HCT116 (cell line): Measurements from ENCODE around the gene ADIPOR2. TPM values are rescaled to one million over a fixed set of nuclear protein-coding genes. Genes with fewer than 3 reads are reported as not detected.

Source experiments
- ATAC-seq: fragments of 200-7000 bp; cut with Tn5 transposase; 2 replicates; pipeline ENCODE4 v1.9.1; 2020; ENCODE audit warnings: mild to moderate bottlenecking, moderate library complexity
- BruUV-seq: library from RNA; stranded (reverse); fragments of 400-500 nt; replicated peaks from 2 replicates; lab custom pipeline; 2021; lab: Mats Ljungman, UMichigan
- CTCF ChIA-PET: fragments of 300-600 bp; sonication (Branson Sonifier 250); formaldehyde crosslinking; loops from one replicate; lab custom pipeline; 2021; ENCODE audit warnings: antibody characterized with exemption; lab: Charles Lee
- POLR2A ChIA-PET: fragments of 300-600, 350-600 bp; sonication (Branson Sonifier 250); formaldehyde crosslinking; loops from one replicate; lab custom pipeline; 2021; ENCODE audit warnings: antibody characterized with exemption; lab: Charles Lee
- RAD21 ChIA-PET, 2 experiments: fragments of 300-600 bp; sonication (Branson Sonifier 250); formaldehyde crosslinking; loops; one replicate each; lab custom pipeline; 2023; ENCODE audit warnings: low total read pairs in 2 of 2; ENCODE audit not compliant: uncharacterized antibody in 2 of 2, unreplicated experiment in 2 of 2, low non-redundant PET in 1 of 2; lab: Charles Lee
- DNase-seq: peaks from one replicate; pipeline ENCODE4 v3.0.0-alpha.2; 2010; ENCODE audit warnings: low read depth, low spot score
- H2AFZ ChIP-seq: fragments of 200-600 bp; shearing (Covaris generic), sonication (generic); 2 replicates; pipeline ENCODE4 v1.6.1; 2017; ENCODE audit warnings: low read depth, mixed run types, mixed read lengths, antibody characterized with exemption, low read length; ENCODE audit not compliant: poor library complexity, severe bottlenecking
- H3K27ac ChIP-seq: 2 replicates; pipeline ENCODE4 v1.5.1; 2012; ENCODE audit warnings: low read depth, low read length
- H3K27me3 ChIP-seq: fragments of 200-600 bp; sonication (generic); 2 replicates; pipeline ENCODE4 v1.6.1; 2016; ENCODE audit warnings: mixed run types, low read length, mixed read lengths; ENCODE audit not compliant: insufficient read depth
- H3K36me3 ChIP-seq, 2 experiments: fragments of 200-500 bp in 1 of 2; fragments of 200-600 bp in 1 of 2; sonication (Bioruptor generic) in 1 of 2; sonication (generic) in 1 of 2; 2 replicates each; pipeline versions ENCODE4 v1.5.1 to v1.6.1; 2014 to 2016; ENCODE audit warnings: low read length in 2 of 2, inconsistent platforms in 1 of 2, mixed read lengths in 1 of 2, mixed run types in 1 of 2; ENCODE audit not compliant: insufficient read depth in 2 of 2, control insufficient read depth in 1 of 2
- H3K4me1 ChIP-seq, 2 experiments: fragments of 200-600 bp in 1 of 2; sonication (generic) in 1 of 2; 2 replicates each; pipeline versions ENCODE4 v1.5.1 to v1.6.1; 2012 to 2017; ENCODE audit warnings: low read length in 2 of 2, inconsistent platforms in 1 of 2, mild to moderate bottlenecking in 1 of 2, mixed read lengths in 1 of 2, mixed run types in 1 of 2, moderate library complexity in 1 of 2; ENCODE audit not compliant: insufficient read depth in 2 of 2, control insufficient read depth in 1 of 2
- H3K4me2 ChIP-seq: fragments of 200-600 bp; sonication (generic); 2 replicates; pipeline ENCODE4 v1.6.1; 2017; ENCODE audit warnings: mixed run types, low read length, mixed read lengths
- H3K4me3 ChIP-seq, 2 experiments: fragments of 200-600 bp in 1 of 2; sonication (generic) in 1 of 2; replicated peaks in 1 of 2; 2 replicates each; pipeline ENCODE4 v1.5.1; 2011 to 2016; ENCODE audit warnings: low read length in 2 of 2, control low read depth in 1 of 2, low read depth in 1 of 2, mild to moderate bottlenecking in 1 of 2, mixed read lengths in 1 of 2, mixed run types in 1 of 2
- H3K79me2 ChIP-seq: fragments of 200-600 bp; sonication (generic); 2 replicates; pipeline ENCODE4 v1.6.1; 2017; ENCODE audit warnings: mild to moderate bottlenecking, mixed run types, low read length, moderate library complexity, mixed read lengths; ENCODE audit not compliant: insufficient read depth
- H3K9ac ChIP-seq: fragments of 200-600 bp; sonication (generic); 2 replicates; pipeline ENCODE4 v1.6.1; 2016; ENCODE audit warnings: low read length, mixed read lengths
- H3K9me2 ChIP-seq: fragments of 200-600 bp; sonication (generic), shearing (Covaris generic); 2 replicates; pipeline ENCODE4 v1.6.1; 2017; ENCODE audit warnings: mixed run types, mild to moderate bottlenecking, moderate library complexity; ENCODE audit not compliant: insufficient read depth
- H3K9me3 ChIP-seq, 2 experiments: fragments of 200-500 bp in 1 of 2; fragments of 200-600 bp in 1 of 2; sonication (Bioruptor generic) in 1 of 2; sonication (generic) in 1 of 2; 2 replicates each; pipeline ENCODE4 v1.6.1; 2014 to 2017; ENCODE audit warnings: low read length in 2 of 2, mixed read lengths in 2 of 2, inconsistent platforms in 1 of 2, low read depth in 1 of 2, mild to moderate bottlenecking in 1 of 2, mixed run types in 1 of 2, moderate library complexity in 1 of 2; ENCODE audit not compliant: control insufficient read depth in 1 of 2, insufficient read depth in 1 of 2
- H4K20me1 ChIP-seq: fragments of 200-600 bp; sonication (generic), shearing (Covaris generic); 2 replicates; pipeline ENCODE4 v1.6.1; 2017; ENCODE audit warnings: mixed run types, mild to moderate bottlenecking, moderate library complexity; ENCODE audit not compliant: insufficient read depth
- EGR1 ChIP-seq: IDR thresholded peaks from 2 replicates; pipeline ENCODE4 v1.6.1; 2012; ENCODE audit warnings: low read depth
- ELF1 ChIP-seq: IDR thresholded peaks from 2 replicates; pipeline ENCODE4 v1.6.1; 2012; ENCODE audit warnings: low read depth, borderline replicate concordance
- EZH2 ChIP-seq: fragments of 200-600 bp; sonication (generic); IDR thresholded peaks from 2 replicates; pipeline ENCODE4 v1.6.1; 2017; ENCODE audit warnings: antibody characterized with exemption, mixed run types
- EZH2phosphoT487 ChIP-seq: fragments of 200-600 bp; IDR thresholded peaks from 2 replicates; pipeline ENCODE4 v1.6.1; 2018; ENCODE audit warnings: antibody characterized with exemption, borderline replicate concordance
- RAD21 ChIP-seq: IDR thresholded peaks from 2 replicates; pipeline ENCODE4 v1.6.1; 2012; ENCODE audit warnings: low read depth, mild to moderate bottlenecking
- SIN3A ChIP-seq: IDR thresholded peaks from 2 replicates; pipeline ENCODE4 v1.6.1; 2012; ENCODE audit warnings: low read depth
- SP1 ChIP-seq: IDR thresholded peaks from 2 replicates; pipeline ENCODE4 v1.6.1; 2012; ENCODE audit warnings: low read depth
- SRF ChIP-seq: IDR thresholded peaks from 2 replicates; pipeline ENCODE4 v1.6.1; 2012; ENCODE audit warnings: low read depth
- TCF7L2 ChIP-seq: IDR thresholded peaks from 2 replicates; pipeline ENCODE4 v1.7.0; 2011; ENCODE audit warnings: borderline replicate concordance, inconsistent platforms; ENCODE audit not compliant: insufficient read depth, insufficient read length; ENCODE audit errors: extremely low read depth
- YY1 ChIP-seq: IDR thresholded peaks from 2 replicates; pipeline ENCODE4 v1.6.1; 2011; ENCODE audit warnings: low read length, low read depth, moderate library complexity, mild to moderate bottlenecking; ENCODE audit not compliant: insufficient replicate concordance; ENCODE audit errors: extremely low read depth
- ZFX ChIP-seq: fragments of 450-650 bp; IDR thresholded peaks from 2 replicates; pipeline ENCODE4 v1.6.1; 2017
- ZNF274 ChIP-seq: fragments of 200-500 bp; sonication (Bioruptor generic); IDR thresholded peaks from 2 replicates; pipeline ENCODE4 v1.6.1; 2014; ENCODE audit warnings: mild to moderate bottlenecking, low read depth, low read length, inconsistent platforms
- intact Hi-C: fragments of 100-400 bp; cut with micrococcal nuclease; formaldehyde crosslinking; loops from 2 replicates; pipeline ENCODE4 v1.10.0; 2022
- total RNA-seq: library from RNA; stranded (reverse); gene quantifications from one replicate; pipeline ENCODE4 v1.2.1, GENCODE V29; 2021; ENCODE audit not compliant: unreplicated experiment
- TF ChIP-seq, protein P1 (sequence below): IDR thresholded peaks from 2 replicates; pipeline ENCODE4 v1.6.1; 2011; ENCODE audit warnings: mild to moderate bottlenecking, low read length, moderate library complexity; ENCODE audit not compliant: insufficient replicate concordance; ENCODE audit errors: extremely low read depth
- TF ChIP-seq, protein P2 (sequence below): IDR thresholded peaks from 2 replicates; pipeline ENCODE4 v1.6.1; 2012

ADIPOR2 gene
- total RNA-seq, 1 experiment from 2014 or later = 69.9 TPM

DNA sequence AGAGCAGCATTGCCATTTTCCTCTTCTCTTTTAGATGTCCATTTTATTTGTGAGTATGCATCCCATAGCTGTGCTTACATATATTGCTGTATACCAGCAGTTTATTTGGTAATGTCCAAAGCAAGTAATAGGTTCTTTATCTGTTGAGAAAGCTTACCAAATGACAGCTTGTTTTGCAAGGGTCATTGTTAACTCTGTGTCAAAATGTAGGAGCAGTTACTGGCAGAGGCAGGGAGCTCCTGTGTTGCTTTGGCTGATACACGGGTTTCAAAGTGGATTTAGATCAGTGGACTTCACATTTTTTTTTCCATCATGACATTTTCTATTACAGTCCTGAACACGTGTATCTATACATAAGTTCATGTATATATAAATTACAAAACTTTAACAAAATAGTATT lies 91.3 kb downstream of the ADIPOR2 start:
- H2AFZ ChIP-seq = no peak overlapping the region
- no peaks in the 10 kb centered on the region for H3K9me3 ChIP-seq
- H3K27me3 ChIP-seq = no peaks in the 10 kb centered on the region
- intact Hi-C loops = no loop called here
- H3K4me3 ChIP-seq = no peak overlapping the region
- TF ChIP-seq SRF = no peak
- no peak for TF ChIP-seq SIN3A
- no peak for TF ChIP-seq EGR1
- TF ChIP-seq, protein P1, sequence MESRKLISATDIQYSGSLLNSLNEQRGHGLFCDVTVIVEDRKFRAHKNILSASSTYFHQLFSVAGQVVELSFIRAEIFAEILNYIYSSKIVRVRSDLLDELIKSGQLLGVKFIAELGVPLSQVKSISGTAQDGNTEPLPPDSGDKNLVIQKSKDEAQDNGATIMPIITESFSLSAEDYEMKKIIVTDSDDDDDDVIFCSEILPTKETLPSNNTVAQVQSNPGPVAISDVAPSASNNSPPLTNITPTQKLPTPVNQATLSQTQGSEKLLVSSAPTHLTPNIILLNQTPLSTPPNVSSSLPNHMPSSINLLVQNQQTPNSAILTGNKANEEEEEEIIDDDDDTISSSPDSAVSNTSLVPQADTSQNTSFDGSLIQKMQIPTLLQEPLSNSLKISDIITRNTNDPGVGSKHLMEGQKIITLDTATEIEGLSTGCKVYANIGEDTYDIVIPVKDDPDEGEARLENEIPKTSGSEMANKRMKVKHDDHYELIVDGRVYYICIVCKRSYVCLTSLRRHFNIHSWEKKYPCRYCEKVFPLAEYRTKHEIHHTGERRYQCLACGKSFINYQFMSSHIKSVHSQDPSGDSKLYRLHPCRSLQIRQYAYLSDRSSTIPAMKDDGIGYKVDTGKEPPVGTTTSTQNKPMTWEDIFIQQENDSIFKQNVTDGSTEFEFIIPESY = no peak
- TF ChIP-seq ZNF274 = no peak
- DNase-seq (no peak), ATAC-seq (no peak)
- H3K36me3 ChIP-seq = peaks cover 9 to 18% of the 10 kb centered on the region in 2 experiments
- H3K9me2 ChIP-seq = no peaks in the 10 kb centered on the region
- H3K4me2 ChIP-seq = no peak overlapping the region
- no TSS peak for BruUV-seq
- no peak overlapping the region for H3K9ac ChIP-seq
- peaks cover 17% of the 10 kb centered on the region for H3K79me2 ChIP-seq
- ChIA-PET CTCF (interaction anchor here (1.4 kb wide), 1 partner anchor 9 kb away, joined by 3 read pairs; no protein-coding TSS in a partner anchor), POLR2A (no interaction called here), RAD21 (no interaction called here)
- no peaks in the 10 kb centered on the region for H4K20me1 ChIP-seq
- no peak overlapping the region for H3K27ac ChIP-seq
- no peaks in the 10 kb centered on the region for H3K4me1 ChIP-seq

DNA sequence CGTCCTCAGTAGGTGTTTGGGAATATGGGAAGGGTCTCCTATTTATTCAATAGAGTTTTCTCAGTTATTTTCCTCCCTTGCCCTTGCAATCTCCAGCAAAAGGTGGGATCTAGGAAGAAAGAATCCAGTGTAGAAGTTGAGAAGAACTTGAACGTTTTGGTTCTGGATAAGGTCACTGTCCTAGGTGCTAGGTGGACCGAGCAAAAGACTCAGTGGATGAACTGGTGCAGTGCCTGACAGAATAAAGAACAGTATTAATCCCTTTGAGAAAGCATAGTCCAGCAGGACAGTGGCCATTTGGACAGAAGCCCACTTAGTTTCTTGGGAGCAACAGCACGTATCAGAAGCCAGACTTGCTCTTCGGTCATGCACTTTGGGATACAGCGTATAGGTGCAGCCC lies 96.8 kb downstream of the ADIPOR2 start:
- no peak overlapping the region for H3K9ac ChIP-seq
- H4K20me1 ChIP-seq = no peaks in the 10 kb centered on the region
- ChIA-PET POLR2A (no interaction called here), CTCF (interaction anchor here (5.6 kb wide), 1 partner anchor 135 kb away, joined by 242 read pairs; no protein-coding TSS in a partner anchor), RAD21 (no interaction called here)
- no peak for TF ChIP-seq EZH2
- TF ChIP-seq EZH2phosphoT487 = no peak
- TF ChIP-seq SRF = no peak
- no peak for TF ChIP-seq RAD21
- no peak for TF ChIP-seq ZFX
- TF ChIP-seq, protein P1 = no peak
- TF ChIP-seq, protein P2, sequence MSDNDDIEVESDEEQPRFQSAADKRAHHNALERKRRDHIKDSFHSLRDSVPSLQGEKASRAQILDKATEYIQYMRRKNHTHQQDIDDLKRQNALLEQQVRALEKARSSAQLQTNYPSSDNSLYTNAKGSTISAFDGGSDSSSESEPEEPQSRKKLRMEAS = no peak
- TF ChIP-seq ELF1 = no peak
- no peak for TF ChIP-seq TCF7L2
- TF ChIP-seq YY1 = no peak
- TF ChIP-seq SP1 = no peak
- no peaks in the 10 kb centered on the region for H3K9me3 ChIP-seq
- no peaks in the 10 kb centered on the region; a peak in 1 of 4 replicates for H3K4me1 ChIP-seq
- no TSS peak for BruUV-seq
- no peaks in the 10 kb centered on the region; the same call in 1 of the 2 replicates for H3K79me2 ChIP-seq
- no peaks in the 10 kb centered on the region for H3K9me2 ChIP-seq
- intact Hi-C loops = no loop called here
- H3K4me3 ChIP-seq = no peak overlapping the region
- DNase-seq (no peak), ATAC-seq (no peak)
- H3K36me3 ChIP-seq = peaks cover 0 to 12% of the 10 kb centered on the region in 2 experiments; a peak in 3 of 4 replicates
- H3K4me2 ChIP-seq = no peak overlapping the region
- no peaks in the 10 kb centered on the region for H3K27me3 ChIP-seq
- H2AFZ ChIP-seq = no peak overlapping the region
- H3K27ac ChIP-seq = no peak overlapping the region
